ENCODE data around the gene CACNA2D3.

CACNA2D3 gene

GRCh38 chr3:54344601-54345231 is 222.4 kb downstream of the CACNA2D3 start:
- no peak for DNase-seq

GRCh38 chr3:54345847-54346375 is 223.6 kb downstream of the CACNA2D3 start:
- no peak for DNase-seq

GRCh38 chr3:54347060-54347459 is 224.7 kb downstream of the CACNA2D3 start:
- no peak for DNase-seq

- no peak for DNase-seq
Measured at GRCh38 chr3:54347933-54348332, 225.6 kb downstream of the CACNA2D3 start.

GRCh38 chr3:54349231-54349652 is 226.9 kb downstream of the CACNA2D3 start:
- DNase-seq = no peak

GRCh38 chr3:54349691-54350090 is 227.3 kb downstream of the CACNA2D3 start:
- DNase-seq = no peak

GRCh38 chr3:54353546-54353945 is 231.2 kb downstream of the CACNA2D3 start:
- DNase-seq = no peak

- DNase-seq = no peak
Measured at GRCh38 chr3:54353946-54354345, 231.6 kb downstream of the CACNA2D3 start.

- no peak for DNase-seq
Measured at GRCh38 chr3:54355800-54356199, 233.4 kb downstream of the CACNA2D3 start.

GRCh38 chr3:54356261-54357045 is 234.1 kb downstream of the CACNA2D3 start:
- no peak for DNase-seq

- DNase-seq = no peak
Measured at GRCh38 chr3:54357301-54357700, 234.9 kb downstream of the CACNA2D3 start.

GRCh38 chr3:54358316-54358715 is 236.0 kb downstream of the CACNA2D3 start:
- no peak for DNase-seq

GRCh38 chr3:54358969-54359694 is 236.8 kb downstream of the CACNA2D3 start:
- no peak for DNase-seq

- no peak for DNase-seq
Measured at GRCh38 chr3:54360320-54360719, 238.0 kb downstream of the CACNA2D3 start.

GRCh38 chr3:54361746-54362283 is 239.5 kb downstream of the CACNA2D3 start:
- DNase-seq = no peak

GRCh38 chr3:54366007-54366750 is 243.8 kb downstream of the CACNA2D3 start:
- no peak for DNase-seq

GRCh38 chr3:54366839-54367238 is 244.5 kb downstream of the CACNA2D3 start:
- DNase-seq = no peak

- no peak for DNase-seq
Measured at GRCh38 chr3:54372232-54372631, 249.9 kb downstream of the CACNA2D3 start.

GRCh38 chr3:54374214-54374852 is 252.0 kb downstream of the CACNA2D3 start:
- DNase-seq = peak; percentile 7

- DNase-seq = no peak
Measured at GRCh38 chr3:54376142-54376807, 253.9 kb downstream of the CACNA2D3 start.

- DNase-seq = no peak
Measured at GRCh38 chr3:54376939-54377578, 254.7 kb downstream of the CACNA2D3 start.
